ENCODE measurements around the gene CLEC9A.

CLEC9A gene

DNA sequence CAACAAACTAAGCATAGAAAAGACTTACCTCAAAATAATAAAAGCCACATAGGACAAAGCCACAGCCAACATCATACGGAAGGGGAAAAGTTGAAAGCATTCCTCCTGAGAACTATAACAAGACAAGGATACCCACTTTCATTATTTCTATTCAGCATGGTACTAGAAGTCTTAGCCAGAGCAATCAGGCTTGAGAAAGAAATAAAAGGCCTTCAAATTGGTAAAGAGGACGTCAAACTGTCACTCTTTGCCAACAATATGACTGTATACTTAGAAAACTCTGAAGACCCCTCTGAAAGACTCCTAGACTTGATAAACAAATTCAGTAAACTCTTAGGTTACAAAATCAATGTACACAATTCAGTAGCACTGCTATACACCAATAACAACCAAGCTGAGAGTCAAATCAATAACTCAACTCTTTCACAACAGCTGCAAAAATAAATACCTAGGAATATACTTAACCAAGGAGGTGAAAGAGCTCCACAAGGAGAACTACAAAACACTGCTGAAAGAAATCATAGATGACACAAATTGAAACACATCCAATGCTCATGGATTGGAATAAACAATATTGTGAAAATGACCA lies 79.9 kb downstream of the CLEC9A start:
- no peak for DNase-seq (ENCODE audit: low read depth in 1 of 2, low spot score in 1 of 2)

DNA sequence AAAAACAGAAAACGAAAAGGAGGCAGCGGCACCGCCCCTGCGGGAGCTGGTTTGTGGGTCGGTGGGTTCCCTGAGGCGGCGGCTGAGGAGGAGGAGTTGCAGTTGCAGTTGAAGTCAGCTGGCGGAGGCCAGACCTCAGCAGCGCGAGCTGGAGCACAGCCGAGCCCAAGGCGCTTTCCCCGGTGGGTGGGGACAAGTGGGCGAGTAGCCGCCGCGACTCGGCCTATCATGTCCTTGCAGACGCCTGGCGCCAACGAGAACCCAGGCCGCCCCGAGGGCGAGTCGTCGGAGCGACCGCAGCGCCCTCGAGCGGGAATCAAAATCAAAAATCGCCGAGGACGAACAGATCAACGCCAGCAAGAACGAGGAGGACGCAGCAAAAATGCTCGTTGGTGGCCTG lies 81.0 kb downstream of the CLEC9A start:
- no peak for DNase-seq (ENCODE audit: low read depth in 1 of 2, low spot score in 1 of 2)

DNA sequence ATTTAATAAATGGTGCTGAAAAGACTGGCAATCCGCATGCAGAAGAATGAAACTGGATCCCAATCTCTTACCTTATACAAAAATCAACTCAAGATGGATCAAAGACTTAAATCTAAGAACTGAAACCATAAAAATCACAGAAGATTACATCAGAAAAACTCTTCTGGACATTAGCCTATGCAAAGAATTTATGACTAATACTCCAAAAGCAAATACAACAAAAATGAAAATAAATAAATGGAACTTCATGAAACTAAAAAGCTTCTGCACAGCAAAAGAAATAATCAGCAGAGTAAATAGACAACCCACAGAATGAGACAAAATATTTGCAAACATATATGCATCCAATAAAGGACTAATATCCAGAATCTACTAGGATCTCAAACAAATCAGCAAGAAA lies 82.6 kb downstream of the CLEC9A start:
- DNase-seq (ENCODE audit: low read depth in 1 of 2, low spot score in 1 of 2), result no peak

DNA sequence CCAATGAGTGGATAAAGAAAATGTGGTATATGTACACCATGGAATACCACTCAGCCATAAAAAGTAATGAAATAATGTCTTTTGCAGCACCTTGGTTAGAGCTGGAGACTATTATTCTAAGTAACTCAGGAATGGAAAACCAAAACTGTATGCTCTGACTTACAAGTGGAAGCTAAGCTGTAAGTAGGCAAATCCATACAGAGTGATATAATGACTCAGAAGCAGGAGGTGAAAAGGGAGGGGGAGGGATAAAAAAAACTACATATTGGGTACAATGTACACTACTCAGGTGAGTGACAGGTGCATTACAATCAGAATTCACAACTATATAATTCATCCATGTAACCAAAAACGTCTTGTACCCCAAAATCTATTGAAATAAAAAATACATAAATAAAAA lies 83.4 kb downstream of the CLEC9A start:
- DNase-seq (ENCODE audit: low read depth in 1 of 2, low spot score in 1 of 2), result no peak

DNA sequence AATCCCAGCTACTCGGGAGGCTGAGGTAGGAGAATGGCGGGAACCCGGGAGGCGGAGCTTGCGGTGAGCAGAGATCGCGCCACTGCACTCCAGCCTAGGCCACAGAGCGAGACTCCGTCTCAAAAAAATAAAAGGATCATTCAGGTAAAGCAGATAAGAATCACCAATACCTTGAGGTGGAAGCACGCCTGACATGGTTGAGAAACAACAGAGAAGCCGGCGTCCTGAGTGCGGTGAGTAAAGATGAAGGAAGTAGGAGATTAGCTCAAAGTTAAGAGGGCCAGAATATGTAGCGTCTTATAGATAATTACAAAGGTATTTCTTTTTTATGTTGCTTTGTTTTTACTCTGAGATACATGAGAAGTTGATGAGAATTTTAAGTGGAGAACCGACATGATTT lies 84.8 kb downstream of the CLEC9A start:
- no peak for DNase-seq (ENCODE audit: low read depth in 1 of 2, low spot score in 1 of 2)

Data from stimulated activated CD4-positive, alpha-beta T cell treated with anti-CD3 and anti-CD28 coated beads, Interleukin-15, amount 100 ng/mL, for 1 hour (primary cell).